ENCODE results near the gene KLK6.

KLK6 gene

DNA sequence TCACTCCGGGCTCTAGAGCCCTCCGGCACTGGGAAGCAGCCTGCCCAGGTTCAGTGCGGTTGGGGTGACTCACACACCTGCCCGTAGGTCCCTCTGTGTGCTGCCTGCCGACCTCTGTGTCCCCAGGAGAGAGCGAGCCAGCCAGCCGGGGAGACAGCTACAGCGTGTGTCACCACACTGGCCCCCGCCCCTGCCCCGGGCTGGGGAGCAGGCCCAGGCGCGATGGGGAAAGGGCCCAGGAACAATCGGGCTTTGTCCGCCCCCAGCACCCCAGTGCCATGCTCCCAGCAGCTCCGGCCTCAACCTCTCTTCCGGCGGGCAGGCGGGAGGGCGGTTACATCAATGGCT is at the start of gene KLK6:
Gene KLK6 (minus strand): TSS at position 179 of the 348 bp plus-strand sequence. CDS start 1,487 bp downstream, outside the sequence.
- no peak for DNase-seq

DNA sequence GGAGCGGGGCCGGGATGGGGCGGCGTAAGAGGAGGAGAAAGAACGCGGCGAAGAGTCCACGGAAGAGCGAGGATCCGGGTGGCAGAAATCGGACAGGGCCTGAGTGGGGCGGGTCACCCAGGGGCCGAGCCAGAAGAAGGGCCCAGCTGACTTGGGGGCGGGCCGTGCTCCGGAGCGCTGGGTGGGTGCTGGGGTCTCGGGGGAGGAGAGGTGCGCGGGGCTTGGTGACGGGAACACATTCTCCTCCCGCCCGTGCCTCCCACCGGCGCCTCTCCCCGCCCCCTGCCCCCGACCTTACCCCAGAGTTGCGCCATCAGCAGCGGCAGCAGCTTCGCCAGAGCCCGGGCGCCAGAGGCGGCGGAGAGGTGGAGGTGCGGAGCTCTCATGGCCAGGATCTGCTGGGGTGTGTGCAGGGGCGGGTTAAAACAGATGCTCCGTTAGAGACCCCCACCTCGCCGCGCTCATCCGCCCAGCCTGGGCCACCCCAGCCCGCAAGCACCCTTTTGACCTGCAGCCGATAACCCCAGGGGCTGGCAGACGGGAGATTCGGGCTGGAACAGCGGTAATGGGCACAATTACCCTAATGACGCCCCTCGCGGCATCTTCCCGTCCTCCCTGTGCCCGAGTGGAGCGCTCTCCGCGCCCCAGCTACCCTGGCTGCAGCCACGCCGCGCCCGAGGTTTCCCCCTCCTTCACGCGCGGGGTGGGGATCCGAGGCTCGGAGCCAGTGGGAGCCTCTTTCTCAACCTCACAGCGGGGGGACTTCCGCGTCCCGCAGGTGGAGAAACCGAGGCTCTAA is 49.6 kb upstream of the KLK6 start:
- no peak for DNase-seq

GRCh38 chr19:51016798-51017683 is 47.6 kb upstream of the KLK6 start:
- DNase-seq: no peak

DNA sequence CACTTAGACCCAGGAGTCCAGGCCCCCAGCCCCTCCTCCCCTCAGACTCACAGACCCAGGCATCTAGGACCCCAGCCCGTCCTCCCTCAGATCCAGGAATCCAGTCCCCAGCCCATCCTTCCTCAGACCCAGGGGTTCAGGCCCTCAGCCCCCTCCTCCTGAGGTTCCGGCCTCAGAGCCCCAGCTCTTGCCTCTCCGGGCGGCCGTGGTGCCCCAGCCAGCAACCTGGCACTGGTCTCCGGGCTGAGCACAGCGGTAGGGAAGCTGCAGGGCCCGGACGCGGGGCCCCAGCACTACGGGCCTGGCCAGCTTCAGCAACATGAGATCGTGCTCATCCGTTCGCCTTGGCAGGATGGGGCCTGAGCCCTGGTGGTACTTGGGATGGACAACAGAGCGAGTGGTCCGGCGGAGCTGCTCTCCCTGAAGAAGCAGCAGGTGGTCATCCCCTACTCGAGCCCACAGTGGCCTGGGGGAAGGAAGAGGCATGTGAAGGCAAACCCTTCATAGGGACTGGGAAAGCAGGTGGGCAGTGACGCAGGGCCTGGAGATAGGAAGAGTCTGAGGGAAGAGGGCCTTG is 46.4 kb upstream of the KLK6 start:
- no peak for DNase-seq

GRCh38 chr19:51014242-51014641 is 44.9 kb upstream of the KLK6 start:
- no peak for DNase-seq

GRCh38 chr19:51012661-51013190 is 43.3 kb upstream of the KLK6 start:
- DNase-seq: no peak

- DNase-seq: no peak
Measured at GRCh38 chr19:51010066-51010795, 40.8 kb upstream of the KLK6 start.

- no peak for DNase-seq
Measured at GRCh38 chr19:51009061-51009891, 39.9 kb upstream of the KLK6 start.

DNA sequence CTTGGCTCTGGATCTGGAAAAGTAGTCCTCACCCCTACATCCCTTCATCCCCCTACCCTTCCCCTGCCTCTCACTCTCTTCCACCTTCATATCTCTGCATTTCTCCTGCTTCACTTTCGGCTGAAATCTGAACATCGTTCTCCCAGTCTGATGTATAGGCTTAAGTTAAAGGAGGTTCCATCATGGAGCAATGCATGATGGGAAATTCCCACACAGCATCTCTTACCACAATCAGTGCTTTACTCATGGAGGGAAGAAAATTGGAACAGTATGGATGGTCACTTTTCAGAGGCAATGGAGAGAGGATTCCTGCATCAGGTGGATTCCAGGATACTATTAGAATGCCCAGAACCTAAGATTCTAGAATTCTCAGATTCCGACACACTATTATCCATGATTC is 38.1 kb upstream of the KLK6 start:
- DNase-seq: no peak

- no peak for DNase-seq
Measured at GRCh38 chr19:51006406-51006805, 37.0 kb upstream of the KLK6 start.

DNA sequence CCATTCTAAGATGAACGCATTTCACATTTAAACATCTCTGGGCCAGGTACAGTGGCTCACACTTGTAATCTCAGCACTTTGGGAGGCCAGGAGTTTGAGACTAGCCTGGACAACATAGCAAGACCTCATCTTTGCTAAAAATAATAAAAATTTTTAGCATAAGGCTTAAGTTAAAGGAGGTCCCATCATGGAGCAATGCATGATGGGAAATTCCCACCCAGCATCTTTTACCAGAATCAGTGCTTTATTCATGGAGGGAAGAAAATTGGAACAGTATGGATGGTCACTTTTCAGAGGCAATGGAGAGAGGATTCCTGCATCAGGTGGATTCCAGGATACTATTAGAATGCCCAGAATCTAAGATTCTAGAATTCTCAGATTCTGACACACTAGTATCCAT is 35.9 kb upstream of the KLK6 start:
- no peak for DNase-seq

DNA sequence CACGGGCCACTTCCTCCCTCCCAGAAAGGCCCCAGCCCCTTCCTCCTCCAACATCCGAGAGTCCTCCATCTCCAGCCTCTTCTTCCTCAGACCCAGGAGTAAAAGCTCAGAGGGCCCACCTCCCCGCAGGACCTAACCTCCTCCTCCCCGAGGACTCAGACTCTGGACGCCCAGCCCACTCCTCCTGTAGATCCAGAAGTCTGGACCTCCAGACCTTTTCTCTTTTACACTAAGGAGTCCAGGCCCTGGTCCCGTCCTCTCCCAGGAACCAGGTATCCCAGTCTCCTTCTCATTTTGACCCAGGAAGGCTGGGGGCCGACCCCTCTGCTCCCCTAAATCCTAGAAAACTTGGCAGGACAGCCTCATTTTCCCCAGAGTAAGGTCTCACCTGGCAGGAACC is 33.9 kb upstream of the KLK6 start:
- DNase-seq: no peak

- no peak for DNase-seq
Measured at GRCh38 chr19:51002542-51003311, 33.3 kb upstream of the KLK6 start.

DNA sequence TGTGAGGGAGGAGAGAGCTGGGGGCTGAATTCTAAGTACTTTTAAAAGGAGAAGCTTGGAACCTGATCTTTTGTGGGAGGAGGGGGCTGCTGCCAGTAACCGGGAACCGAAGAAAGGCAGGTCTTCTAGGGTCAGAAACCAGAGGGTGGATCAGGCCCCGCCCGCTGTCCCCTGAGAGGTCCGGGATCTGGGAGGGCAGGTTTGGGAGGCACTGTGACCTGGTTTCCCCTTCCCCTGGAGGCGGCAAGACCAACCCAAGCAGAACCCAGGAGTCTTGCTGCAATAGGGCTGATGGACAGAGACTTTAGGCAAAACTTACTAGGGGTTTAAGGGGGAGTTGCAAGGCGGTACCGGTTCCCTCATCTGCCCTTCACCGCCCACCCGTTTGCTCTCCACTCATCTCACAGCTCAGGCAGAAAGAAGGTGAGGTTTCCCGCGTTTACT is 32.7 kb upstream of the KLK6 start:
- no peak for DNase-seq

- DNase-seq: no peak
Measured at GRCh38 chr19:51001515-51001914, 32.1 kb upstream of the KLK6 start, which contains the start of gene KLK8. Gene KLK8 (minus strand): TSS chr19:51001604. CDS start chr19:51001167, 437 bp downstream.

DNA sequence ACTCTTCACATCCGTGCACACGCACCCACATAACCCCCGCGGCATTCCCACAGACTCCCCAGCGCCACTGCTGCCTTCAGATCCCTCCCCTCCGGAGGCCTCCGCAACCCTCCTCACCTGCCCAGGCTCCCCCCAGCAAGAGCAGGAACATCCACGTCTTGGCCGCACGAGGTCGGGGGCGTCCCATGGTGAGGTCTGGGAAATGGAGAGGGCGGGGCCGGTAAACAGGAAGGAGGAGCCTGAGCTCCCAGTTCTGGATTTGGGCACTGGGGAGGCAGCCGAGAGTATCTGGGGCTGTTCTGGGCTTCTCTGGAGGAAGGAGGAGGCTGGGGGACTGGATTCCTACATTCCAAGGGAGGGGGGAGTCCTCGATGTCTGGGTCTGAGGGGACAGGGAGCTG is 31.6 kb upstream of the KLK6 start:
- no peak for DNase-seq

- no peak for DNase-seq
Measured at GRCh38 chr19:51000426-51000825, 31.0 kb upstream of the KLK6 start.

GRCh38 chr19:50998686-50999085 is 29.3 kb upstream of the KLK6 start:
- DNase-seq: no peak

- no peak for DNase-seq
Measured at GRCh38 chr19:50998061-50998460, 28.7 kb upstream of the KLK6 start.

GRCh38 chr19:50994129-50994528 is 24.7 kb upstream of the KLK6 start:
- no peak for DNase-seq

- no peak for DNase-seq
Measured at GRCh38 chr19:50992666-50993035, 23.3 kb upstream of the KLK6 start.
